ENCODE data around the gene RBX1.
"Not testable (repeated sequence)": the region's sequence is repeated elsewhere in the genome, so short reads cannot be mapped to it uniquely, and the experiment has no call there.

Gene RBX1

DNA sequence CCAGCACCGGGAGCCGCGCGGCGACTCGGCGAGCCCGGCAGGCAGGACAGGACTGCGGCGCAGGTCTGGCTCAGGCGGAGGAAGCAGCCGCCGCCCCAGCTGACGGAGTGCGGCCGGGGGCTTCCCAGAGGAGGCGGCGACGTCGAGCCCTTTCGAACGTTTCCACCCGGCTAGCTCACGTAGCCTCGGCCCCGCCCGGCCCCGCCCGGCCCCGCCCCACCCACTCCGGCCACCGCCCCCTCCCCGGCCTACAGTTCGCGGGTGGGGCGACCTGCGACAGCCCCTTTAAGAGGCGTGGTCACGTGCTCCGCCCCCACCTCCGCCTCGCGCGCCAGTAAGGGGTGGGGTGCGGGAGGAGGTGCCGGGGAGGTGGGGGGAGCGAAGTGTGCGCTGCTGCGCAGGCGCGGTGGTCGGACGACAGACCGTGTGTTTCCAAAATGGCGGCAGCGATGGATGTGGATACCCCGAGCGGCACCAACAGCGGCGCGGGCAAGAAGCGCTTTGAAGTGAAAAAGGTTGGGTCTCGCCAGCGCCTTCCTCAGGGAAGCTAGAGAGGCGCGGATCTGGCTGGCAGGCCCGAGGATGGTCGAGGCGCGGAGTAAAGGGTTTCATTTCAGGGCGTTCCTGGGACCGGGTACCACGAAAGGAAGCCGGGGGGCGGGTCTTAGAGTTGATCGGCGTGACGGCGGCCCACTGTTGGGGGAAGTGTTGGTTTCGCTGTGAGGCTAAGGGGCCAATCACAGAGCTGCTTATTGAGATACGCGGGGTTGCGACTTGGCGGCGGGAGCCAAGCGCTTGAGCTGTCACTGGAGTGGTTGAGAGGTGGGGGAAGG lies at the start of gene RBX1:
Gene RBX1 (plus strand): TSS at position 417 of the 833 bp plus-strand sequence. CDS start 21 bp downstream, at position 438.
- Histone ChIP-seq H3K4me1 (ENCODE audit: insufficient read depth, low read length) (no peaks in the 10 kb centered on the region), H3K4me3 (ENCODE audit: low read length) (peak within 1 kb of the TSS; percentile 97), H3K36me3 (ENCODE audit: insufficient read depth, low read depth, low read length) (peaks cover 30% of the 10 kb centered on the region), H3K9ac (ENCODE audit: low read depth, low read length) (peak within 1 kb of the TSS; percentile 93), H3K27ac (ENCODE audit: low read length) (peak within 1 kb of the TSS; percentile 86), H3K9me3 (ENCODE audit: insufficient read depth, low read depth, low read length) (no peaks in the 10 kb centered on the region), H3K27me3 (ENCODE audit: insufficient read depth, low read length) (no peaks in the 10 kb centered on the region)

DNA sequence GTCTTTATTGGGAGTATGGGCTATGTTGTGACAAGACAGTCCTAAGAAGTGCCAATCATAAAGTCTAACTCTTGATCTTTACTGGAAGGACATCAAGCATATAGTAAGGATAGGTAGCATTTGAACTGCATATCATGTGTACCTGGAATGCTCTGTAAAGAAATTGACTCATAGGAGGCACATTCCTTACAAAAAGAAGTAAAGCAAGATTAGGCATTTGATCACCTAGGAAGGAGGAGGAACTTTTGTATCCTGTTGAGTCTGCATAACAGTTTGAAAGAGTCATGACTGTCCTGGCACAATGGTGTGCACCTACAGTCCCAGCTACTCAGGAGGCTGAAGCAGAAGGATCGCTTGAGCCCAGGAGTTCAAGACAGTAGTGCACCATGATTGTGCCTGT lies 47.1 kb upstream of the RBX1 start:
- peaks cover 4% of the 10 kb centered on the region for H3K36me3 ChIP-seq (ENCODE audit: insufficient read depth, low read depth, low read length)
- no peak overlapping the region for H3K4me3 ChIP-seq (ENCODE audit: low read length)
- no peak overlapping the region for H3K9ac ChIP-seq (ENCODE audit: low read depth, low read length)
- H3K27me3 ChIP-seq (ENCODE audit: insufficient read depth, low read length): no peaks in the 10 kb centered on the region
- H3K27ac ChIP-seq (ENCODE audit: low read length): no peak overlapping the region
- H3K9me3 ChIP-seq (ENCODE audit: insufficient read depth, low read depth, low read length): no peaks in the 10 kb centered on the region
- H3K4me1 ChIP-seq (ENCODE audit: insufficient read depth, low read length): peaks cover 4% of the 10 kb centered on the region; the same call in 1 of the 2 replicates

DNA sequence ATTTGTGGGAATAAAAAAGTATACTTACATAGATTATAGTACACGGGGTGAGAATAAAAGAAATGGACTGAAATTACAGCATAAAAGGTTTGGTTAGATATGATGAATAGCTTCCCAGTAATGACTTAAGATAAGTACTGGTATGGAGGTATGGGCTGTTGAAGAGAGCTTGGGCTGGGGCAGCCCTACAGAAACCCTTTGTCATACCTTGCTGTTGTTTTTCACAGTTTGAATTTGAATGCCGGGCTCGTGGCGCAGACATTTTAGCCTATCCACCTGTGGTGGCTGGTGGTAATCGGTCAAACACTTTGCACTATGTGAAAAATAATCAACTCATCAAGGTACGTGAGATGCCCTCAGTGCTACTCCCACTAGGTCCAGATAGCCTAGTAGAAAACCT lies 42.3 kb upstream of the RBX1 start:
- Histone ChIP-seq H3K4me3 (ENCODE audit: low read length) (no peak overlapping the region), H3K27me3 (ENCODE audit: insufficient read depth, low read length) (no peaks in the 10 kb centered on the region), H3K4me1 (ENCODE audit: insufficient read depth, low read length) (peaks cover 4% of the 10 kb centered on the region; the same call in 1 of the 2 replicates), H3K36me3 (ENCODE audit: insufficient read depth, low read depth, low read length) (peaks cover 15% of the 10 kb centered on the region), H3K9me3 (ENCODE audit: insufficient read depth, low read depth, low read length) (no peaks in the 10 kb centered on the region), H3K27ac (ENCODE audit: low read length) (no peak overlapping the region), H3K9ac (ENCODE audit: low read depth, low read length) (peak overlapping the region; percentile 16; the same call in 1 of the 2 replicates)

DNA sequence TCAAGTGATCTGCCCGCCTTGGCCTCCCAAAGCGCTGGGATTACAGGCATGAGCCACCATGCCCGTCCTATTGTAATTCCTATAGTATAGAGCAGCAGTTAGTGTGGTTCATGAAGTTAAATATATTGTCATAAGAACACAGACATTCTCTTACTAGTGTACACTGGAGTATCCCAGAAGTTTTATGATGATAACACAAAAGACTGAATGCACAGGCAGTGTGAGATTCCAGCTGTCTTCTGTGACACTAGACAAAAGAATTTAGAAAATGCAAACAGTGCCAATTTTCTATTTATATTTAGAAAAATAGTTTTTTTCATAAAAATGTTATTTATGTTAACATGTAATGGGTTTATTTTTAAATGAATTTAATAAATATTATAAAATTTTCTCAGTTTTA lies 39.4 kb upstream of the RBX1 start:
- peaks cover 4% of the 10 kb centered on the region; the same call in 1 of the 2 replicates for H3K4me1 ChIP-seq (ENCODE audit: insufficient read depth, low read length)
- no peak overlapping the region for H3K9ac ChIP-seq (ENCODE audit: low read depth, low read length)
- H3K4me3 ChIP-seq (ENCODE audit: low read length): no peak overlapping the region
- H3K36me3 ChIP-seq (ENCODE audit: insufficient read depth, low read depth, low read length): peaks cover 25% of the 10 kb centered on the region
- H3K9me3 ChIP-seq (ENCODE audit: insufficient read depth, low read depth, low read length): no peaks in the 10 kb centered on the region
- no peak overlapping the region for H3K27ac ChIP-seq (ENCODE audit: low read length)
- H3K27me3 ChIP-seq (ENCODE audit: insufficient read depth, low read length): no peaks in the 10 kb centered on the region

DNA sequence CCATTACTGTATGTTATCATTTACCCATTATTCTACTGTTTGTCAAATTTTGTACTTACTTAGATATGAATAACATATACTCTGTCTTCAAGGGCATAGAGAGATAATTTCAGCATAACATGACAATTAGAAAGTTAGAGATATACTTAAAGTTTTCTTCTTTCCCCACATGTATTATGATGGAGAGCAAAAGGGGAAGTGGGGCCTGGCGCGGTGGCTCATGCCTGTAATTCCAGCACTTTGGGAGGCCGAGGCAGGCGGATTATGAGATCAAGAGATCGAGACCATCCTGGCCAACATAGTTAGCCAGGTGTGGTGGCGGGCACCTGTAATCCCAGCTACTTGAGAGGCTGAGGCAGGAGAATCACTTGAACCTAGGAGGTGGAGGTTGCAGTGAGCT lies 38.2 kb upstream of the RBX1 start:
- H3K27ac ChIP-seq (ENCODE audit: low read length); H3K27me3 ChIP-seq (ENCODE audit: insufficient read depth, low read length); H3K9ac ChIP-seq (ENCODE audit: low read depth, low read length); H3K9me3 ChIP-seq (ENCODE audit: insufficient read depth, low read depth, low read length); H3K4me3 ChIP-seq (ENCODE audit: low read length); H3K4me1 ChIP-seq (ENCODE audit: insufficient read depth, low read length): not testable (repeated sequence)
- peaks cover 28% of the 10 kb centered on the region for H3K36me3 ChIP-seq (ENCODE audit: insufficient read depth, low read depth, low read length)

DNA sequence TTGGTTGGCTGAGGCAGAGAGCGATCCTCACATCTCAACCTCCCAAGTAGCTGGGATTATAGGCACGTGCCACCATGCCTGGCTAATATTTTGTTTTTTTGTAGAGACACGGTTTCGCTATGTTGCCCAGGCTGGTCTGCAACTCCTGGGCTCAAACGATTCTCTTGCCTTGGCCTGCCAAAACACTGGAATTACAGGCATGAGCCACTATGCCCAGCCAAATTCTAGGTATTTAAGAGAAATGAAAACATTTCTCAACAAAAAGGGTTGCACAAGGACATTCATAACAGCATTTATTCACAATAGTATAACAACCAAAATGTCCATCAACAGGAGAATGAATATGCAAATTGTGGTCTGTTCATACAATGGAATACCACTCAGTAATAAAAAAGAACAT lies 31.7 kb upstream of the RBX1 start:
- Histone ChIP-seq H3K9ac (ENCODE audit: low read depth, low read length) (no peak overlapping the region), H3K36me3 (ENCODE audit: insufficient read depth, low read depth, low read length) (peaks cover 36% of the 10 kb centered on the region)

DNA sequence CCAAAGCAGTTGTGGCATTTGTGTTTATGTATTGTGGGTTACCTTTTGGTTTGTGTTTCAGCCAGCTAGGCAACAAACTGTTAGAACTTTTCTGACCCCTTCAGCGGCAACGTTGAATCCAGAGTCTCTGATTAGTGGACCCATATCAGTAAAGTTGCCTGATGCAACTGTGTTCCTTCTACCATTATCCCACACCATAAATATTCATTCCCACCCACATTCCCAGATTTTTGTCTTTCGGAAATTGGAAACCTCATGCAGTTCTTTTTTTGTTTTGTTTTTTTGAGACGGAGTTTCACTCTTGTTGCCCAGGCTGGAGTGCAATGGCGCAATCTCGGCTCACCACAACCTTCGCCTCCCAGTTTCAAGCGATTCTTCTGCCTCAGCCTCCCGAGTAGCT lies 30.7 kb upstream of the RBX1 start:
- Histone ChIP-seq H3K36me3 (ENCODE audit: insufficient read depth, low read depth, low read length) (peaks cover 46% of the 10 kb centered on the region), H3K4me3 (ENCODE audit: low read length) (no peak overlapping the region), H3K27me3 (ENCODE audit: insufficient read depth, low read length) (no peaks in the 10 kb centered on the region), H3K27ac (ENCODE audit: low read length) (no peak overlapping the region), H3K4me1 (ENCODE audit: insufficient read depth, low read length) (no peaks in the 10 kb centered on the region), H3K9ac (ENCODE audit: low read depth, low read length) (no peak overlapping the region), H3K9me3 (ENCODE audit: insufficient read depth, low read depth, low read length) (no peaks in the 10 kb centered on the region)

More for the DNA sequence above, 31.7 kb upstream of the RBX1 start:
- no peak overlapping the region for H3K4me3 ChIP-seq (ENCODE audit: low read length)
- no peaks in the 10 kb centered on the region for H3K9me3 ChIP-seq (ENCODE audit: insufficient read depth, low read depth, low read length)
- no peaks in the 10 kb centered on the region for H3K27me3 ChIP-seq (ENCODE audit: insufficient read depth, low read length)
- no peaks in the 10 kb centered on the region for H3K4me1 ChIP-seq (ENCODE audit: insufficient read depth, low read length)
- no peak overlapping the region for H3K27ac ChIP-seq (ENCODE audit: low read length)

DNA sequence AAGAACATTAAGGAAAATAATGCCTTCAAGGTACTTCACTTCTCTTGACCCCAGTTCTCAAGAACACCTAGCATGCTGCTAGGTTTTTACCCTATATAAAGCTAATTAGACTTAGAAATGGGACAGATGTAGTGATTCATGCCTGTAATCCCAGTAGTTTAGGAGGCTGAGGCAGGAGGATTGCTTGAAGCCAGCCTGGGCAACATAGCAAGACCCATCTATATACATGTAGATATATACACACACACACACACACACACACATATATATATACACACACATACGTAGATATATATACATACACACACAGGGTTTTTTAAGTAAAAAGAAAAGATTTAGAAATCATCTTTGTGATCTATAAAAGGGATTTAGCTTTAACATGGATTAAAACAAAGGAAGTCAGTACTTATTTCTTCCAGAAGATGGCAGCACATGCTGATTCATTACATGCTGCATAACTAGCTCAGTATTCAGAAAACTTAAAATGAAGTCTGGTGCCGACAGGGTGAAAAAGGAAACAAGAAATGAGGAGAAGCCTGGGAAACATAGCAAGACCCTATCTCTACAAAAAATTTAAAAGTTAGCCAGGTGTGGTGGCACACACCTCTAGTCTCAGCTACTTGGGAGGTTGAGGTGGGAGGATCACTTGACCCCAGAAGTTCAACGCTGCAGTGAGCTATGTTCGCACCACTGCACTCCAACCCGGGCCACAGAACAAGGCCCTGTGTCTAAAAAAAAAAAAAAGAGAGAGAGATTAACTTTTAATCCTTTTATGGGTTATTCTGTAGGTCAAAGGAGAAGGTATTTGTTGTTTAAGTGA lies 28.5 kb upstream of the RBX1 start:
- no peaks in the 10 kb centered on the region for H3K4me1 ChIP-seq (ENCODE audit: insufficient read depth, low read length)
- H3K36me3 ChIP-seq (ENCODE audit: insufficient read depth, low read depth, low read length): peaks cover 43% of the 10 kb centered on the region
- H3K27ac ChIP-seq (ENCODE audit: low read length): no peak overlapping the region
- no peaks in the 10 kb centered on the region for H3K9me3 ChIP-seq (ENCODE audit: insufficient read depth, low read depth, low read length)
- no peaks in the 10 kb centered on the region for H3K27me3 ChIP-seq (ENCODE audit: insufficient read depth, low read length)
- no peak overlapping the region for H3K4me3 ChIP-seq (ENCODE audit: low read length)
- H3K9ac ChIP-seq (ENCODE audit: low read depth, low read length): no peak overlapping the region

DNA sequence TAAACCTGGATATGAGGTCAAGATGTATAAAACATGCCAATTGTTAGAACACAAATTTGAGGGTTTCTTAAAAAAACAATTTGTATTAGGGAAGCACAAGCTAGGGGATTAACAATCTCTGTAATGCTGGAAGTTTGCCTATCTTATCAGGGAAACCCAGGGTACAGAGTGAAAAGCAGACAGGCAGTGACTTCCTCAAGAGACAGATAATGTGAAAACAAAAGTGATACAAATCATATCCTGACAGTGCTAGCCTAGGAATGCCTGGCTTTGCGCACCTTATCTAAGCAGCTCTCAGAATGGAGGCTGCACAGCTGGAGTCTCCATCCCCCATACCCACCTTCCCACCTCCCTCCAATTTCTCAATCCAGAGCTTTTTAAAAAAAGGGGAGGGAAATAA lies 22.5 kb upstream of the RBX1 start:
- H3K4me1 ChIP-seq (ENCODE audit: insufficient read depth, low read length): no peaks in the 10 kb centered on the region
- H3K9ac ChIP-seq (ENCODE audit: low read depth, low read length): no peak overlapping the region
- H3K36me3 ChIP-seq (ENCODE audit: insufficient read depth, low read depth, low read length): peaks cover 39% of the 10 kb centered on the region
- no peaks in the 10 kb centered on the region for H3K9me3 ChIP-seq (ENCODE audit: insufficient read depth, low read depth, low read length)
- no peak overlapping the region for H3K4me3 ChIP-seq (ENCODE audit: low read length)
- no peak overlapping the region for H3K27ac ChIP-seq (ENCODE audit: low read length)
- H3K27me3 ChIP-seq (ENCODE audit: insufficient read depth, low read length): no peaks in the 10 kb centered on the region

DNA sequence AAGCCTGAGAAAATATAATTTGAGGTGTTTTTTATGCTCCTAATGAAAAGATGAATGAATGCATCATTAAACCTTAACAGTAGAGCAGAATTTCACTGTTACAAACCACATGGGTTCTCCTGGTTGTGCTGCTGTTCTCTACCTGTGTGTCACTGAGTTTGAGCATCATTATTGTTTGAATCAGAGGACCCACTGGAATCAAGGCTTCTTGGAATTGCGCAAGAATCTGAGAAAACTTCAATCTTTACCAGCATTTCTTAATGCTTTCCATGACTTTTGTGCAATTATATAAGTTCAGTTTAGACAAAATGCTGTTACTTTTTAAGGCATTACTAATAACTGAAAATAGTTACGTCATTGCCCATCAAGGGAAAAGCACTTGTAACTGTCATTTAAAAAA lies 18.8 kb upstream of the RBX1 start:
- Histone ChIP-seq H3K27me3 (ENCODE audit: insufficient read depth, low read length) (no peaks in the 10 kb centered on the region), H3K27ac (ENCODE audit: low read length) (no peak overlapping the region), H3K36me3 (ENCODE audit: insufficient read depth, low read depth, low read length) (peaks cover 11% of the 10 kb centered on the region), H3K9ac (ENCODE audit: low read depth, low read length) (no peak overlapping the region), H3K4me3 (ENCODE audit: low read length) (no peak overlapping the region), H3K9me3 (ENCODE audit: insufficient read depth, low read depth, low read length) (no peaks in the 10 kb centered on the region), H3K4me1 (ENCODE audit: insufficient read depth, low read length) (no peaks in the 10 kb centered on the region)

DNA sequence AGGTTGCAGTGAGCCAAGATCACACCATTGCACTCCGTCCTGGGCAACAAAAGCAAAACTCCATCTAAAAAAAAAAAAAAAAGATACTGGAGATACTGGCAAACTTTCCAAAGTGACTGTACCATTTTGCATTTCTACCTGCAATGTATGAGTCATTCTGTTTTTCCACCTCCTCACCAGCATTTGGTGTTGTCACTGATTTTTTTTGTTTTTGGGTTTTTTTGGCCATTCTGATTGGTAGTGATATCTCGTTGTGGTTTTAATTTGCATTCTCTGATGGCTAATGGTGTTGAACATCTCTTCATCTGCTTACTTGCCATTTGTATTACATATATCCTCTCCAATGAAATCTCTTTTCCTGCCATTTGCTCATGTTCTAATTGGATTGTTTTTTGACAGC lies 12.0 kb upstream of the RBX1 start:
- Histone ChIP-seq H3K4me1 (ENCODE audit: insufficient read depth, low read length) (no peaks in the 10 kb centered on the region), H3K27ac (ENCODE audit: low read length) (no peak overlapping the region), H3K36me3 (ENCODE audit: insufficient read depth, low read depth, low read length) (no peaks in the 10 kb centered on the region), H3K4me3 (ENCODE audit: low read length) (no peak overlapping the region), H3K27me3 (ENCODE audit: insufficient read depth, low read length) (no peaks in the 10 kb centered on the region), H3K9me3 (ENCODE audit: insufficient read depth, low read depth, low read length) (no peaks in the 10 kb centered on the region), H3K9ac (ENCODE audit: low read depth, low read length) (no peak overlapping the region)
